Stomach (tissue), 9 donors: ENCODE data around the gene RNF175. TPM values are rescaled to one million over a fixed set of nuclear protein-coding genes. Genes with fewer than 3 reads are reported as not detected.
A peak's percentile ranks its signal among the peaks of the same experiment; 100 is the strongest.

Experiments used
- DNase-seq, 2 donors: peaks; one replicate each; pipeline versions ENCODE4 v3.0.0 to v3.0.0-alpha.2; 2013 to 2019
- H3K27ac ChIP-seq, 5 donors: fragments of 200-600 bp in 4 of 5; sonication (generic) in 4 of 5; one replicate each; pipeline ENCODE4 v1.5.1; 2013 to 2019; ENCODE audit warnings: mild to moderate bottlenecking in 1 of 5, moderate library complexity in 1 of 5
- H3K27me3 ChIP-seq, 3 donors: fragments of 200-600 bp; sonication (generic); one replicate each; pipeline ENCODE4 v1.5.1; 2017 to 2019; ENCODE audit warnings: mixed run types in 1 of 3
- H3K36me3 ChIP-seq, 4 donors: fragments of 200-600 bp; sonication (generic); 1 replicate in 3 of 4; 2 replicates in 1 of 4; pipeline ENCODE4 v1.5.1; 2016 to 2019
- H3K4me1 ChIP-seq, 4 donors: fragments of 200-600 bp; sonication (generic); one replicate each; pipeline ENCODE4 v1.5.1; 2016 to 2019
- H3K4me3 ChIP-seq, 4 donors: fragments of 200-600 bp; sonication (generic) in 3 of 4; one replicate each; pipeline ENCODE4 v1.5.1; 2016 to 2019; ENCODE audit warnings: mild to moderate bottlenecking in 1 of 4
- H3K9me3 ChIP-seq, 4 donors: fragments of 200-600 bp; sonication (generic); one replicate each; pipeline ENCODE4 v1.5.1; 2016 to 2019
- CTCF ChIP-seq, 7 experiments: fragments of 450-650 bp in 4 of 7; fragments of 200-600 bp in 3 of 7; sonication (generic) in 3 of 7; IDR thresholded peaks; one replicate each; pipeline ENCODE4 v1.5.1; 2016 to 2019; ENCODE audit warnings: antibody characterized with exemption in 7 of 7, control low read depth in 2 of 7, mild to moderate bottlenecking in 1 of 7
- EP300 ChIP-seq: sonication (generic); formaldehyde crosslinking; IDR thresholded peaks from one replicate; pipeline ENCODE4 v1.6.1; 2017; ENCODE audit warnings: antibody characterized with exemption
- POLR2A ChIP-seq, 4 donors: fragments of 450-650 bp; IDR thresholded peaks; one replicate each; pipeline ENCODE4 v1.6.1; 2016; ENCODE audit warnings: antibody characterized with exemption in 4 of 4, control low read depth in 2 of 4, mild to moderate bottlenecking in 1 of 4, moderate library complexity in 1 of 4
- POLR2AphosphoS5 ChIP-seq, 3 donors: sonication (generic); formaldehyde crosslinking; IDR thresholded peaks; one replicate each; pipeline ENCODE4 v1.6.1; 2016; ENCODE audit warnings: antibody characterized with exemption in 3 of 3
- WGBS, 5 donors: extraction: QIAGEN DNeasy Blood & Tissue Kit in 3 of 5; methylation state at CpG; one replicate each; pipeline versions ENCODE4 v1.1.5 to v1.1.7; 2013 to 2018; 5-methylcytosine and 5-hydroxymethylcytosine counted together
- intact Hi-C: fragments of 100-400 bp; cut with DNase I; formaldehyde crosslinking; loops from one replicate; pipeline ENCODE4 v1.15.1; 2023; ENCODE audit warnings: low total_unique reads
- polyA plus RNA-seq, 3 donors: library from polyadenylated mRNA; stranded (reverse); fragments of 200-250 nt; gene quantifications; one replicate each; pipeline ENCODE4 v1.2.3, GENCODE V29; 2013
- total RNA-seq, 5 donors: library from RNA; depleted of rRNA; stranded (reverse); fragments of >200 nt; gene quantifications; one replicate each; pipeline versions ENCODE4 v1.1.0 to v1.2.3, GENCODE V29; 2014 to 2016
- donor health status: healthy with polysubstance abuse.
- donor health status: Bipolar disorder and iron deficiency.
- donor health status: healthy.

The RNF175 gene
- total and polyA plus RNA-seq, 8 donors, result 1.3 TPM; not detected in 7

- no peaks in the 10 kb centered on the region for H3K9me3 ChIP-seq
- TF ChIP-seq POLR2A (IDR thresholded peaks at IDR 0.05) (no peak), CTCF (IDR thresholded peaks at IDR 0.05) (peak in 5 of 7 experiments; percentile 6 to 50 (median 48)), POLR2AphosphoS5 (IDR thresholded peaks at IDR 0.05) (no peak), EP300 (no peak)
- H3K27ac ChIP-seq, result no peak overlapping the region
- intact Hi-C loops, result no loop called here
- H3K27me3 ChIP-seq, result peaks cover 0 to 12% (median 0%) of the 10 kb centered on the region in 3 donors
- no peak overlapping the region for H3K4me3 ChIP-seq
- no peaks in the 10 kb centered on the region for H3K4me1 ChIP-seq
- WGBS, 5 donors, result 22 to 32% (median 31%) methylated on average over 5 of the region's 5 CpGs
- peak; percentile 42 to 91 for DNase-seq
- H3K36me3 ChIP-seq, result no peaks in the 10 kb centered on the region
Observed at GRCh38 chr4:153750197-153750817, 9.5 kb downstream of the RNF175 start.

GRCh38 chr4:153748378-153748777, 11.4 kb downstream of the RNF175 start:
- H3K4me3 ChIP-seq, result no peak overlapping the region
- no peak overlapping the region for H3K27ac ChIP-seq
- no peak for TF ChIP-seq POLR2AphosphoS5 (IDR thresholded peaks at IDR 0.05)
- no peak for TF ChIP-seq POLR2A (IDR thresholded peaks at IDR 0.05)
- no peak for TF ChIP-seq CTCF (IDR thresholded peaks at IDR 0.05)
- no peak for TF ChIP-seq EP300
- H3K4me1 ChIP-seq, result no peaks in the 10 kb centered on the region
- DNase-seq, result no peak
- H3K27me3 ChIP-seq, result peaks cover 0 to 12% (median 0%) of the 10 kb centered on the region in 3 donors
- 53 to 72% (median 66%) methylated on average over 6 of the region's 6 CpGs for WGBS, 5 donors
- H3K36me3 ChIP-seq, result no peaks in the 10 kb centered on the region
- H3K9me3 ChIP-seq, result no peaks in the 10 kb centered on the region
- intact Hi-C loops, result no loop called here

- no peaks in the 10 kb centered on the region for H3K4me1 ChIP-seq
- WGBS, 5 donors, result 80 to 86% (median 84%) methylated on average over 4 of the region's 4 CpGs
- H3K27ac ChIP-seq, result no peak overlapping the region
- TF ChIP-seq POLR2AphosphoS5 (IDR thresholded peaks at IDR 0.05), result no peak
- TF ChIP-seq EP300, result no peak
- TF ChIP-seq POLR2A (IDR thresholded peaks at IDR 0.05), result no peak
- no peak for TF ChIP-seq CTCF (IDR thresholded peaks at IDR 0.05)
- peaks cover 0 to 6% (median 0%) of the 10 kb centered on the region in 3 donors for H3K27me3 ChIP-seq
- no peak overlapping the region for H3K4me3 ChIP-seq
- no peaks in the 10 kb centered on the region for H3K9me3 ChIP-seq
- intact Hi-C loops, result no loop called here
- DNase-seq, result no peak
- H3K36me3 ChIP-seq, result no peaks in the 10 kb centered on the region
Observed at GRCh38 chr4:153747406-153747955, 12.3 kb downstream of the RNF175 start.

GRCh38 chr4:153745651-153746050, 14.2 kb downstream of the RNF175 start:
- H3K27me3 ChIP-seq, result no peaks in the 10 kb centered on the region
- H3K4me3 ChIP-seq, result no peak overlapping the region
- no peak overlapping the region for H3K27ac ChIP-seq
- intact Hi-C loops, result no loop called here
- H3K4me1 ChIP-seq, result no peaks in the 10 kb centered on the region
- H3K9me3 ChIP-seq, result peaks cover 0 to 7% (median 5%) of the 10 kb centered on the region in 4 donors
- H3K36me3 ChIP-seq, result no peaks in the 10 kb centered on the region
- no peak for TF ChIP-seq CTCF (IDR thresholded peaks at IDR 0.05)
- no peak for TF ChIP-seq POLR2A (IDR thresholded peaks at IDR 0.05)
- TF ChIP-seq POLR2AphosphoS5 (IDR thresholded peaks at IDR 0.05), result no peak
- no peak for TF ChIP-seq EP300
- no peak for DNase-seq
